GM19463 (cell line): ENCODE results near the gene KCTD20.
"Not testable (repeated sequence)": the region's sequence is repeated elsewhere in the genome, so short reads cannot be mapped to it uniquely, and the experiment has no call there.

Experiments
- ATAC-seq: cut with Tn5 transposase; IDR thresholded peaks from one replicate; pipeline ENCODE4 v1.9.1; 2021; ENCODE audit warnings: mild to moderate bottlenecking, moderate library complexity; ENCODE audit not compliant: unreplicated experiment

KCTD20 gene

DNA sequence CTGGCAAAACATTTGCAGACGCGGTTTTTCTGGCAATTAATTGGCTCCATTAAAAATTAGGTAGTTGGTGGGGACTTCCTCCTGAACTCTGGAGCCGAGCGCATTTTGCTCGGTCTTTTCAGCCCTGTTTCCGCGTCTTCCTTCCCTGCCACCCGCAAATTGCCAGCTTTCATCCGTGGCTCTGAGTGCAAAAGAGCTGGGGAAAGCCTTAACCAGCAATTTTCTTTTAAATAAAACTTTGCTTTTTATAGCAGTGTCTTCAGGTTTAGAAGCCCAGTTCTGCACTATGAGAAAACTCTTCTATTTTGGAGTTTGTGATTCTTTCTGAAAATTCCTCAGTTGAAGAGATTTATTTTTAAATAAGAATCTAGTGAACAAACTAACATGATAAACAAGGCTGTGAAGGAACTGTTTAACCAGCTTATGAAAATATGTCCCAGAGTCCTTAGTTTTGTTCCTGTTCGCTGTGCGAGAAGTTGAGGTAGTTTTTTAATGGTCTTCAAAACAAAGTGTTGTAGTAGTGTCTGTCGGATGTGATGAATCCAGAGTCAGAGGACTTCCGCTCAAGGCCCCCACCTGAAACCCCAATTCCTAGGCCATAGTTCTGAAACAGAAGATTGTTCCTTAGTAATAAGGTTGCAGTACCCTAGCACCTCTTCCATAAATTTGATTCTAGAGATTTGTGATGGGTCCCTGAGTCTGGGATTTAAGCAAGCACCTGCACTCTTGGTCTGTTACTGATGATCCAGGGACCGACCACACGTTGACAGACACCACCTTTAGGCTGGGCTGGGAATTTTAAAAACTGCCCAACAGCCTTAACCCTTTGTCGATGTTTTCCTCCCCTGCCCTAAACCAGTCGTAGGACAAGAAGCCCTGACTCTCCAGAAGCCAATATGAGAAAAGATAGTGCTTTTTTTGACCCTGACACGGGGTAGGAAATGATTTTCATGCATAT is 950 bp downstream of the KCTD20 start:
- no peak for ATAC-seq

DNA sequence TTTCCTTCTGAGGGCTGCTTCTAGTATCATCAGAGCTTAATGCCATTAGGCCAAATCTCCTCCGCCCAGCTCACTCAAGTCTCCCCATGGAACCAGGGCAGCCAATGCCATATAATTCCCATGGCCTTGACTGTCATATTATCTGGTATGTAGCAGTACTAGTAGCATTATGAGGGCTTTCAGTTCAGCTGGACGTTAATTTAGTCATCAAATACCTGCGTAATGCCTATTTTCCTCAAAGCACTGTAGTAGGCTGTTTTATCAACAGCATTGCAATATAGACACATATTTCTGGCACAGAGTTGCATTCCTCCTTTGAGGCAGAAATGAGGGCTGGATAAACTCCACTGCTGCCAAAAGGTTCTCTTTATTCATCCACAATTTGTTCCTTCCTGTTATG is 1.7 kb downstream of the KCTD20 start:
- no peak for ATAC-seq

DNA sequence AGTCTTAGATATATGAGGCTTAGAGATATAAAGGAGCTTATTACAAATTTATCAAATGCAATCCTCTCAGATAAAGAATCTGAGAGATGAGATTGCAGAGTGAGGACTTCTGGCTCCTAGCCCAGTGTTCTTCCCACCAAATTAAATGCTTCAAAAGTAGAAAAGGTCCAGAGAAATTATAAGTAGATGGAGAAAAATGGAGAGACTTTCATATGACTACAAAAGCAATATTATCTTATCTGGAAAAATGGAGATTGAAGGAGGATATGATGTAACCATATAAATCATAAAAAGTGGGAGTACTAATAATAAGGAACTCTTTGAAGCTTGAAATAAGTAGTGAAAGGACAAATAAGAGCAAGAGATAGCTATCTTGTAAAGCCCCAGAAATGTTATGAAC is 2.8 kb downstream of the KCTD20 start:
- no peak for ATAC-seq

DNA sequence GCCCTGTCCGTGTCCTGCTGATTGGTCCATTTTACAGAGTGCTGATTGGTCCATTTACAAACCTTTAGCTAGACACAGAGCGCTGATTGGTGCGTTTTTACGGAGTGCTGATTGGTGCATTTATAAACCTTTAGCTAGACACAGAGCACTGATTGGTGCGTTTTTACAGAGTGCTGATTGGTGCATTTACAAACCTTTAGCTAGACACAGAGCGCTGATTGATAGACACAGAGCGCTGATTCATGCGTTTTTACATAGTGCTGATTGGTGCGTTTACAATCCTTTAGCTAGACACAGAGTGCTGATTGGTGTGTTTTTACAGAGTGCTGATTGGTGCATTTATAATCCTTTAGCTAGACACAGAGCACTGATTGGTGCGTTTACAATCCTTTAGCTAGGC is 6.4 kb downstream of the KCTD20 start:
- not testable (repeated sequence) for ATAC-seq

DNA sequence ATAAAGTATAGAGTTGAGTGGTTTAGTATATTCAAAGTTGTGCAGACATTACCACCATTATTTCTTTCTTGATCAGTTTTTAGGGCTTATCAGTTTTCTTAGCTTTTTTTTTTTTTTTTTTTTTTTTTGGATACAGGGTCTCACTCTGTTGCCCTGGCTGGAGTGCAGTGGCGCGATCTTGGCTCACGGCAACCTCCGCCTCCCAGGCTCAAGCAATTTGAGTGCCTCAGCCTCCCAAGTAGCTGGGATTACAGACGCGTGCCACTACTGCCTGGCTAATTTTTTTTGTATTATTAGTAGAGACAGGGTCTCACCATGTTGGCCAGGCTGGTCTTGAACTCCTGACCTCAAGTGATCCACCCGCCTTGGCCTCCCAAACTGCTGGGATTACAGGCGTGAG is 10.1 kb downstream of the KCTD20 start:
- not testable (repeated sequence) for ATAC-seq

DNA sequence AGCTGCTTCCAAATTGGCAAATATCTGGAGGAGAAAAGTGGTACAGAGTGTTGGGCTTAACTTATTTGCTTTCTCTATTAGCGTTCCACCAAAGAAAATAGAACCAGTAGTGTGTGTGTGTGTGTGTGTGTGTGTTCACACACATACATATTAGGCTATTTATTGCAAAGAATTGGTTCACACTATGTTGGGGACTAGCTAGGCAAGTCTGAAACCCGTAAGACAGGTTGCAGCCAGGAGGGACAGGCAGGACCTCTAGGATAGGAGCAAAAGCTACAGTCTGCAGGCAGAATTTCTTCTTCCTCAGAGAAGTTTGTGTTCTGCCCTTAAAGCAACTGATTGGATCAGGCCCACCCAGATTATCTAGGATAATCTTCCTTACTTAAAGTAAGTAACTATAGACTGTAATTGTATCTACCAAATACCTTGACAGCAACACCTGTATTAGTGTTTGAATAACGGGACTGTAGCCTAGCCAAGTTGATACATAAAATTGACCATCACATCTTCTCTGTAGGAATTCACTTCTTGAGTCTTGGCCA is 12.8 kb downstream of the KCTD20 start:
- ATAC-seq = no peak

DNA sequence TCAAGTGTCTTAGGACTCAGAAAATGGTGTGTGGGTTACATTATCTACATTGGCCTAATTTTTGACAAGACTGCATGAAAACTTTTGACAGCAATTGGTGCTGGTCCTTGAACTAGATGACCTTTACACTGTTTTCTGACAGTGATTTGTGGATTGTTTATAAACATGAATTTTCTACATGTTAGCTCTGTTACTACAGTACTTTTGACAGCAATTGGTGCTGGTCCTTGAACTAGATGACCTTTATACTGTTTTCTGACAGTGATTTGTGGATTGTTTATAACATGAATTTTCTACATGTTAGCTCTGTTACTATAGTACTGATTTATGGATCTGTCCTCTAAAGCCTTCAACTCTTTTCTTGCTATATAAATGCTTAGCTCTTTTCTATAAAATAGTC is 16.7 kb downstream of the KCTD20 start:
- ATAC-seq = no peak

DNA sequence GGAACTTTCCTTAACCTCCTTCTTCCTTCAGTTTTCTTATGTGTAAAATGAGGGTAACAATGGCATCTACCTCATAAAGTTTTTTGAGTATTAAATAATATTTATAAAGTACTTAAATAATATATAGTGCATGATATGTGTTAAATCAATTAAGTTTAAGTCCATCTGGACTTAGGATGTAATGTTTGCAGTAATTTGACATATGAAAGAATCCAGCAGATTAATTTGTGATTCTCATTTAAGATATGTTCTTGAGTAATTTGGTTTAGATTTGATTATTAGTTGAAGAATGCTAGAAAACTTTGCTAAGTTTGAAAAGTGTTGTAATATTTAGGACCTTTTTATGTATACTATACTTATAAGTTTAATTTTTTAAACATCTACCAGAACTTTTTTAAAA is 18.1 kb downstream of the KCTD20 start:
- ATAC-seq = no peak

DNA sequence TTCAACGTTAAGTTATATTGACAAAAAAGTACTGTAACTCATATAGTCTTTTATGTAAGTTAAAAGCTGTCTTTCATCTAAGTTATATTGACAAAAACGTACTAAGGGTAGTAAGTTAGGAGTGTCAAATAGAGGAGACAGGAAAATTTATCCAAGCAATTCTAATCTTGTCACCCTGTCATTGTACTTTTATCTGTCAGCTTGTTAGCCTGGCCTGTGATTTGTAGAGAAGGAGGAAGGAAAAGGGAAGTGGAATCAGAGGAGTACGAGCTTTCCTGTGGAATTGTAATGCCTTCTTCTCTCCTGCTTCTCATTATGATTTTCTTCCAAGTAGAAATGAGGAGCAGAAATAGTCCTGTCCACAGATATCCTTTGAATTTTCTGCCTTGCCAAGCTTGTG is 18.8 kb downstream of the KCTD20 start:
- ATAC-seq = no peak

DNA sequence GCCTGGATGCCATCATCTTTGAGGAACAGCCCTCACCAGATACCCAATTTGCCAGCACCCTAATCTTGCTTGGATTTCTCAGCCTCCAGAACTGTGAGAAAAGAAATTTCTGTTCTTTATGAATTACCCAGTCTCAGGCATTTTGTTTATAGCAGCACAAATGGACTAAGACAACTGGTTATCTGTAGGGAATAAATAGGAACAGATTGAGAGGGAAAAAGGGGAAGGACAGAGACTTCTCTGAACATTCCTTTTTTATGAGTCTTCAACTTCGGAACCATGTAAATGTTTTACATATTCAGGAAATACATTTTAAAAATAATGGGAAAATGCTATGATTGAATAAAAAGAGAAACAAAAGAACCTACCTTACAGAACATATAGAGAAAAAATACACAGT is 20.9 kb downstream of the KCTD20 start:
- ATAC-seq = no peak

DNA sequence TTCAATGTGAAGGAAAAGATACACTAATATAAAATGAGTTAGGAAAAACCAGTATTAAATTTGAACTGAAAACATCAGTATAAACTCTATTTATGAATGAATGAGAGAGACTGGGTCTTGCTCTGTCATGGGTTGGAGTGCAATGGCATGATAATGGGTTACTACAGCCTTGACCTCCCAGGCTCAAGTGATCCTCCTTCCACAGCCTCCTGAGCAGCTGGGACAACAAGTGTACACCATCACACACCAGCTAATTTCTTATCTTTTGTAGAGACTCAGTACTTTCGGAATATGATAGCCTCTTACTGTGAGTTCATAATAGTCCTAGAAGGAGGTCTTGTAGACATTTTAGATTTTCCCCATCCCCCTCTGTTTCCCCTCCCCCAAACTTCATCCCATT is 21.4 kb downstream of the KCTD20 start:
- no peak for ATAC-seq

DNA sequence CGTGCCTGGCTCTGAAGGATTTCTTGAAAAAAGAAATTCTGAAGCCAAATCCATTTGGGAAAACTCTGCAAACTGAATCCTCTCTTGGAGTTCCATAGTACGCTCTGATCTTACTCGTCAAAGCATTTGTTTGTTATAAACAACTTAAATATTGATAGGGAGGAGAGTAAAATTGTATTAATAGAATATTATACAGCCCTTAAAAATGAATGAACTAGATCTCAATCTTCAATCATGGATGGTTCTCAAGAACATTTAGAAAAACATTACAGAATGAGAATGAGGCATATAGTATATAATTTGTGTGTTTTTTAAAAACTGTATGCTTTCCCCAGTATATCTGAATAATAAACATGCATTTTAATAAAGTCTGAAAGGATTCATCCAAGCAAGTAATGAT is 24.8 kb downstream of the KCTD20 start:
- ATAC-seq = no peak

DNA sequence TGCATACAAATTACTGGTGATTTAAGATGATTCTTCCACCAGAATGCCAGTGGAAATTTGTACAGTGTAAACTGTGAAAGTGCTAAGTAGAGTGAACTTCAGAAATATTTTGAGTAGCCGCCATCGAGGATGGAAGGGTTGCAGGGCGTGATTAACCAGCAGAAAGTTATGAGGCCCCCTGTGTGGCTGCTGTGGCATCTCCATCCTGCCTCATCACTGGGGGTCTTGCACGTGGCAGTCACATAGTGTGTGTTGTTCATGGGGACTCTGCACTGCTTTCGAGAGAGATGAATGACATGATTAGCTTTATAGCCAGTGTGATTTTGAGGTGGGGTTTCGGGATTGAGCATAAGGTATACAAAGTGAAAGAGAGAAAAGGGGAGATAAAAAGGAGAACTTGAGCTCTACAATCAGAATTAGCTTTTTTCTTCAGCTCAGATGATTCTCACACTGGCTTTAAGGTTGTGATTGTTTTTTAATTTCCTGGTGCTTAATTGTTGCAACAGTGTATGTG is 26.4 kb downstream of the KCTD20 start:
- ATAC-seq = no peak

DNA sequence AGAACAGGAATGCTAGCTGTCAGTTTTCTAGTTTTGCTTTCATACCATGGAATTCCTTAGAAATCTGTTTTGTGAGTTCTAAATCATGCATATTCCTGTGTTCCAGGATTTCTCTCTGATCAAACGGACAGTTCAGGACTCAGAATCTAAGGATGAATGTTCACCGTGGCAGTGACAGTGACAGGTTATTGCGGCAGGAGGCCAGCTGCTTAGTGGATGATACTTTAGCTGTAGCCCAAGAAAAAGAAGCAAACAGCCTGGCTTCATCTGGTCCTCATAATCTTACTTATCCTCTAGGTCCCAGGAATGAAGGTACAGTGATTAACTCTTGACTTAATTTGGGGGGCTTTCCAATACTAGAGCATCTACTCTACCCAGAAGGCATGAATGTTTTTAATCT is 27.1 kb downstream of the KCTD20 start:
- ATAC-seq = no peak

DNA sequence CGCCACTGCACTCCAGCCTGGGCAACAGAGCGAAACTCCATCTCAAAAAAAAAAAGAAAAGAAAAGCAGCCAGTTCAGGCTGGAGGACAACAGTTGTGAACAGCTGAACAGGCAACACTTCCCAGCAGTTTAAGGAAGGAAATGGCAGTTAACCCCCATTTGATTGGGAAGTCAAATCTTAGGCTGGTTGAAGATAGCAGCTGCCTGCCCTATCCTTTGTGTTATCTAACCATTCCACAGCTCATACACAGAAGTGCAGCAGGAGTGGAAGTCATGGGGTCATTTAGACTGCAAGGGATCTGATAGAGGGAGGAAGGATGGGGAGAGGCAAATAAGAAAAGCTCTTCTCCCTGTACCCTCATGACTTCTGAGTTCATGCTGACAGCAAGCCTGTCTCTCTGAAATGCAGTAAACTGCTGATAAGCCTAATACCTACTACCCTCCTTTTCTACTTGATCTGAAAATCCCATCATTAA is 35.3 kb downstream of the KCTD20 start:
- ATAC-seq = no peak

DNA sequence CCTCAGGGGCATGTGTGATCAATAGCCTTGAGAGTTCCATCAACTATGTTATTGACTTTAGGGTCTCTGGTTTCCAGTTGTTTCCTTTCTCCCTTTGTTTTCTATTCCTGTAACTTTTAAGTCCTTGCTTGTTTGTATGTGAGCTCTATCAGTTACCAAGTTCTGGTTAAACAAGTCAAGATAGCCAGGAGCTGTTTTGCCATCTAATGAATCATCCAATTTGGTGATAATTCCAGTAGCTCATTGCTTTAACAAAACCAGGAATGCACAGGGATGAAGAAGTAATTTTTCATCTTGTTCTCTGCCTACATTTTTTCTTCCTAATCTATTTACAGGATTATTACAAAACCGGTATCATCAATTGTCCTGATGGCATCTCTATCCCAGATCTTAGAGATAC is 36.5 kb downstream of the KCTD20 start:
- no peak for ATAC-seq

DNA sequence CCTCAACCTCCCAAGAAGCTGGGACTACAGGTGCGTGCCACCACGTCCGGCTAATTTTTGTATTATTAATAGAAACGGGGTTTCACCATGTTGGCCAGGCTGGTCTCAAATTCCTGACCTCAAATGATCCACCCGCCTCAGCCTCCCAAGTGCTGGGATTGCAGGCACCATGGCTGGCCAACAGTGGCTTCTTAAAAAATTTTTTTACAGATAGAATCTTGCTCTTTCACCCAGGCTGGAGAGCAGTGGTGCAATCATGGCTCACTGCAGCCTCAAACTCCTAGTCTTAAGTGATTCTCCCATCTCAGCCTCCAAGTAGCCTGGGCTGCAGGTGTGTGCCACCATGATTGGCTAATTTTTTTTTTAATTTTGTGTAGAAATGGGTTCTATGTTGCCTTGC is 40.5 kb downstream of the KCTD20 start:
- not testable (repeated sequence) for ATAC-seq

DNA sequence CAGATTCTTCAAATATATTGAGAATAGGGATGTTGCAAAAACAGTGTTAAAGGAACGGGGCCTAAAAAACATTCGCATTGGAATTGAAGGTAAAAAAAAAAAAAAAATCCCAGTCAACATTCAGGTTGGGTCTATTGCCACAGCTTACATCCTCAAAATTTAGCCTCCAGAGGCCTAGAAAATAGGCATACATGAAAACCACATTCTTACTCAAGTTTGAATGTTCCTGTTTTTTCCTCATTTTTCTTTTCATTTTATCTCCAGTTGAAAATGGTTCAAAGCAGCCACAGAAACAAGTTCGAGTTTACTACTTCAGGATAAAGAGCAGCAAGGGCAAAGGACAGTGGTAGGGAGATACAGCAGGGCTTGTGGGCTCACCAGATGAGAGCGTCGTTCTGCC is 41.9 kb downstream of the KCTD20 start:
- ATAC-seq = no peak

DNA sequence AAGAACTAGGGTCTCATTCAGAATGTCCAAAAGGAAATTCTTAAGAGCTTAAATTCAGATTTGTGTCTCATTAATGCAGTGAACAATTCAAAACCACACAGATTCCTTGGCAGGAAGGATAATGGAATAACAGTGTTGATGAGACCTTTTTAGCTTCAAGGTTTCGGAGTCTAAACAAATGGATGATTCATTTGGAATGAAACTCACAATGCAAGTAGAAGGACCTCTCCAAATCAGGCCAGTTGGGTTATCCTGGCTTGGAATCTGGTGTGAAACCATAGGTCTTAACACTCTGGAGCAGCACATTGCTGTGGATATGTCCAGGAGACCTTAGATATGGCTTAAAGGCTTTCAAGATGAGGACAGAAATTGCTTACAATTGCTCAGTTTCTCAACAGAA is 44.9 kb downstream of the KCTD20 start:
- ATAC-seq = no peak

DNA sequence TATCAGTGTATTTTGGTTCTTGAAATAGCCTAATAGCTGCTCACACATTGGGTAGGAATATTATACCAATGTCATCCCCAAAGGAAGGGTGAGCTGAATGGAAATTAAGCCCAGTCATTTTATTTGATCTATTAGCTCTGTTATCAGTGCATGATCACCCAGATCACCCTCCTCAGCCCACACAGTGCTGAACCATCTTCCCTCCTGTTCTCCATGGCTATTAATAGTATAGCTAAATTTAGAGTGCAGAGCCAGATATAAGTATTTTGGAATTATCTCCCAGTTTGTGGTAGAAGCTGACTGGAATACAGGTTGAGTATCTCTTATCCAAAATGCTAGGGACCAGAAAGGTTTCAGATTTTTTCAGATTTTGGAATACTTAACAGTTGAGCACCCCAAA is 45.4 kb downstream of the KCTD20 start:
- ATAC-seq = no peak

DNA sequence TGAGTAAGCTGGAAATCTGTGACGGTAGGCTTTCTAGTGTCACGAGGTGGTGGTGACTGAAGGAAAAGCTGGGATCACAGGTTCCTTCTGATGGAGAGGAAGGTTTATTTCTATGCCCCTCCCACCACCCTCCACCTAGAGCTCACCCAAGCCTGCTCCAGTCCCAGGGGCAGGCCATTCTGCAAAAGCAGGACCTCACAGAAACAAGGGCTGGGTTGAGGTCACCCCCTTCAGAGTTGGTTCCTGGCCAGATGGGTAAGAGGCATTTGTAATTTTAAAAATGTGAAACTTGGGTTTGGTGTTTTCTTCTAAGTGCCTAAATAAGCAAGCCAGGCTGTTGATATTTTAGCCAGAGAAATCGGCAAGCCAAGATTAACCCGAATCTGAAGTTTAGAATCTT is 46.6 kb downstream of the KCTD20 start:
- ATAC-seq = no peak

DNA sequence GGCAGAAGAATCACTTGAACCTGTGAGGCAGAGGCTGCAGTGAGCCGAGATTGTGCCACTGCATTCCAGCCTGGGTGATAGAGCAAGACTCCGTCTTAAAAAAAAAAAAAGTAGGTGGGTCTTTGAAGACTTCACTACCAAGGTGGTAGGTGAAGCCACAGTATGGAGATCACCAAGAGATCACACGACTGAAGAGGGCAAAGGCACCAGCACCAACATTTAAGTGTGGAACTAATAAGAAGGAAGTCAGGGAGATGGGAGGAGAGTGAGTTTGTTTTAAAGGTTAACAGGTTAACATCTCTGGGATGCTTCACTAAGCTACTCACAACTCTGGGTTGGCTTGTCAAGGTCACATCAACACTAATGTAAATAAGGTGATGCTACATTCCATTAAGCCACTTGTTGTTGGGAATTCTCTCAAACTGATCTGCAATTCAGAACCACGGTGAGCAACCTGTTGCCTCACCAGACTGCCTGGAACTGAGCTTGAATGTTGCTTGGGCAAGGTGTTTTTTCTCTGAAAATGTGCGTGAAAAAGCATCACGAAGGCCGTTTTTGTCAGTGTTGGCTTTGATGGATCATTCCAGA is 48.7 kb downstream of the KCTD20 start:
- ATAC-seq = no peak
